Suprapubic skin (tissue), 4 donors: ENCODE results near the gene CFLAR. TPM values are rescaled to one million over a fixed set of nuclear protein-coding genes. Genes with fewer than 3 reads are reported as not detected.
"Not testable (repeated sequence)": the region's sequence is repeated elsewhere in the genome, so short reads cannot be mapped to it uniquely, and the experiment has no call there.

Source experiments
- DNase-seq, 2 donors: peaks; one replicate each; pipeline ENCODE4 v3.0.0-alpha.2; 2019; ENCODE audit warnings: low spot score in 2 of 2
- H3K27ac ChIP-seq: fragments of 200-600 bp; sonication (generic); one replicate; pipeline ENCODE4 v1.5.1; 2019
- H3K27me3 ChIP-seq: fragments of 200-600 bp; sonication (generic); one replicate; pipeline ENCODE4 v1.5.1; 2019
- H3K36me3 ChIP-seq: fragments of 200-600 bp; sonication (generic); one replicate; pipeline ENCODE4 v1.5.1; 2019
- H3K4me1 ChIP-seq: fragments of 200-600 bp; sonication (generic); one replicate; pipeline ENCODE4 v1.5.1; 2019
- H3K4me3 ChIP-seq: fragments of 200-600 bp; sonication (generic); one replicate; pipeline ENCODE4 v1.5.1; 2019; ENCODE audit warnings: mild to moderate bottlenecking
- H3K9me3 ChIP-seq: fragments of 200-600 bp; sonication (generic); one replicate; pipeline ENCODE4 v1.5.1; 2019
- EP300 ChIP-seq: sonication (generic); formaldehyde crosslinking; IDR thresholded peaks from one replicate; pipeline ENCODE4 v1.6.1; 2017; ENCODE audit warnings: antibody characterized with exemption
- POLR2A ChIP-seq, 2 donors: fragments of 450-650 bp; IDR thresholded peaks; one replicate each; pipeline ENCODE4 v1.6.1; 2017; ENCODE audit warnings: antibody characterized with exemption in 2 of 2, mild to moderate bottlenecking in 2 of 2, moderate library complexity in 2 of 2
- POLR2AphosphoS5 ChIP-seq, 3 donors: sonication (generic); formaldehyde crosslinking; IDR thresholded peaks; one replicate each; pipeline ENCODE4 v1.6.1; 2017; ENCODE audit warnings: antibody characterized with exemption in 3 of 3
- WGBS: methylation state at CpG from one replicate; pipeline ENCODE4 v1.1.5; 2018; 5-methylcytosine and 5-hydroxymethylcytosine counted together
- total RNA-seq, 4 donors: library from RNA; depleted of rRNA; stranded (reverse); fragments of >200 nt; gene quantifications; one replicate each; pipeline ENCODE4 v1.1.0, GENCODE V29; 2016
- TF ChIP-seq, protein P1 (sequence below), 2 donors: fragments of 200-600 bp in 1 of 2; fragments of 450-650 bp in 1 of 2; sonication (generic) in 1 of 2; IDR thresholded peaks; one replicate each; pipeline ENCODE4 v1.5.1; 2016 to 2019; ENCODE audit warnings: antibody characterized with exemption in 2 of 2, mild to moderate bottlenecking in 1 of 2, moderate library complexity in 1 of 2

The CFLAR gene
- total RNA-seq, 4 donors from 2014 or later = 116 to 250 (median 147) TPM

DNA sequence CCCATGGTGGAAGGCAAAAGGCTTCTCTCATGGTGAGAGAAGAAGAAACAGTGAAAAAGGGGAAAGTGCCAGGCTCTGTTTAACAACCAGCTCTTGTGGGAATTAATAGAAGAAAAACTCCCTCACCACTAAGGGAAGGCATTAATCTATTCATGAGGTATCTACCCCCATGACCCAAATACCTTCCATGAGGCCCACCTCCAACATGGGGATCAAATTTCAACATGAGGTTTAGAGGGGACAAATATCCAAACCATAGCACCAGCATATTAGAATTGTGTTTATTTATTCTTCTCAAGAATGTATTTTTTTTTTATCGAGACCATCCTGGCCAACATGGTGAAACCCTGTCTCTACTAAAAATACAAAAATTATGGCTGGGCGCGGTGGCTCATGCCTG lies 4.9 kb upstream of the CFLAR start:
- no peak overlapping the region for H3K27ac ChIP-seq
- 97% methylated on average over 3 of the region's 3 CpGs for WGBS
- no peaks in the 10 kb centered on the region for H3K27me3 ChIP-seq
- peaks cover 10% of the 10 kb centered on the region for H3K4me1 ChIP-seq
- H3K9me3 ChIP-seq = no peaks in the 10 kb centered on the region
- no peak for DNase-seq
- TF ChIP-seq, protein P1, sequence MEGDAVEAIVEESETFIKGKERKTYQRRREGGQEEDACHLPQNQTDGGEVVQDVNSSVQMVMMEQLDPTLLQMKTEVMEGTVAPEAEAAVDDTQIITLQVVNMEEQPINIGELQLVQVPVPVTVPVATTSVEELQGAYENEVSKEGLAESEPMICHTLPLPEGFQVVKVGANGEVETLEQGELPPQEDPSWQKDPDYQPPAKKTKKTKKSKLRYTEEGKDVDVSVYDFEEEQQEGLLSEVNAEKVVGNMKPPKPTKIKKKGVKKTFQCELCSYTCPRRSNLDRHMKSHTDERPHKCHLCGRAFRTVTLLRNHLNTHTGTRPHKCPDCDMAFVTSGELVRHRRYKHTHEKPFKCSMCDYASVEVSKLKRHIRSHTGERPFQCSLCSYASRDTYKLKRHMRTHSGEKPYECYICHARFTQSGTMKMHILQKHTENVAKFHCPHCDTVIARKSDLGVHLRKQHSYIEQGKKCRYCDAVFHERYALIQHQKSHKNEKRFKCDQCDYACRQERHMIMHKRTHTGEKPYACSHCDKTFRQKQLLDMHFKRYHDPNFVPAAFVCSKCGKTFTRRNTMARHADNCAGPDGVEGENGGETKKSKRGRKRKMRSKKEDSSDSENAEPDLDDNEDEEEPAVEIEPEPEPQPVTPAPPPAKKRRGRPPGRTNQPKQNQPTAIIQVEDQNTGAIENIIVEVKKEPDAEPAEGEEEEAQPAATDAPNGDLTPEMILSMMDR (IDR thresholded peaks at IDR 0.05) = no peak
- TF ChIP-seq POLR2AphosphoS5 (IDR thresholded peaks at IDR 0.05) (no peak), POLR2A (IDR thresholded peaks at IDR 0.05) (no peak), EP300 (no peak)
- no peak overlapping the region for H3K4me3 ChIP-seq
- no peaks in the 10 kb centered on the region for H3K36me3 ChIP-seq

GRCh38 chr2:201114350-201114749 lies 1.6 kb upstream of the CFLAR start:
- peaks cover 20% of the 10 kb centered on the region for H3K4me1 ChIP-seq
- DNase-seq = no peak
- H3K27ac ChIP-seq = no peak overlapping the region
- H3K27me3 ChIP-seq = no peaks in the 10 kb centered on the region
- H3K4me3 ChIP-seq = no peak overlapping the region
- 89% methylated on average over 4 of the region's 4 CpGs for WGBS
- TF ChIP-seq, protein P1 (IDR thresholded peaks at IDR 0.05) = no peak
- TF ChIP-seq POLR2AphosphoS5 (IDR thresholded peaks at IDR 0.05) (no peak), EP300 (no peak), POLR2A (IDR thresholded peaks at IDR 0.05) (no peak)
- H3K36me3 ChIP-seq = no peaks in the 10 kb centered on the region
- no peaks in the 10 kb centered on the region for H3K9me3 ChIP-seq

- peaks cover 25% of the 10 kb centered on the region for H3K4me1 ChIP-seq
- no peaks in the 10 kb centered on the region for H3K36me3 ChIP-seq
- TF ChIP-seq EP300 = no peak
- TF ChIP-seq POLR2A (IDR thresholded peaks at IDR 0.05) = no peak
- TF ChIP-seq POLR2AphosphoS5 (IDR thresholded peaks at IDR 0.05) = no peak
- TF ChIP-seq, protein P1 (IDR thresholded peaks at IDR 0.05) = no peak
- H3K9me3 ChIP-seq = no peaks in the 10 kb centered on the region
- H3K27me3 ChIP-seq = no peaks in the 10 kb centered on the region
- DNase-seq = no peak
- H3K4me3 ChIP-seq = peak overlapping the region; percentile 94
- no peak overlapping the region for H3K27ac ChIP-seq
These were observed 1.1 kb upstream of the CFLAR start for GRCh38 chr2:201114846-201115245.

DNA sequence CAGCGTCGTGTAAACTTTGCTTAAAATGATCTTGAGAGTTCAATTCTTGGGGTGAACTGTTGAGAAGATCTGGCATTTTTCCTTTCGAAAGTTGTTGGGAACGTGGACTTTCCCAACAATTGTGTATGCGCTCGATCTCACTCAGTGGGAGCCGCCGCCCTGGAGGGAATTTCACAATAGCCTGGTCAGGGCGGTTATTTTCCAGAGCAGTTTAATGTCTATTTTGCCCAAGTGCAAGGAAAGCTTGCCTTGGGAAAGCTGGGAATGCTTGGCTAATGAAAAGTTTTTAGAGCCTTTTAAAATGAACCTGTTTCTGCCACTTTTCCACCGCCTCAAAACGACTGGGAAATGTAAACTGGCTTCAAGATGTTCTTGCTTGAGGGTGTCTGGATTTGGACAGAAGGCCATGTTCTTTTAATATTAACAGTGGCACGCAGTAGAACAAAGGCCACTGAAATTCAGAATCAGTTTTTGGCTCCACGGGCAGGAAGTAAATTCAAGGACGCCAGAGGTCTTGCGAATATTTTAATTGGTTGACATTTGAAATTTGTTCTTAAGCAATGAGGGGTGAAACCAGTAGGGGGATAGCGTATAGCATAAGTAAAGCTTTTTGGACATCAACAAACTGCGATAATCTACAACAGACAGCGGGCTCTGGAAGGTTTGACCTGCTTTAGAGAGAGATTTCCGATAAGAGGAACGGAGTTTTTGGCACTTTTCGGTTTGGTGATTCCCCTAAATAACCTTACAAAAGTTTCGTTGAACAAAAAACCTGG lies 1.2 kb downstream of the CFLAR start:
- TF ChIP-seq POLR2AphosphoS5 (IDR thresholded peaks at IDR 0.05) (peak in 1 of 3 donors; percentile 11), POLR2A (IDR thresholded peaks at IDR 0.05) (no peak)
- TF ChIP-seq, protein P1 (IDR thresholded peaks at IDR 0.05) = peak in 1 of 2 donors; percentile 31
- peaks cover 47% of the 10 kb centered on the region for H3K4me1 ChIP-seq
- H3K9me3 ChIP-seq = no peaks in the 10 kb centered on the region
- no peaks in the 10 kb centered on the region for H3K36me3 ChIP-seq
- no peaks in the 10 kb centered on the region for H3K27me3 ChIP-seq
- H3K4me3 ChIP-seq = peak overlapping the region; percentile 94
- WGBS = 1% methylated on average over 20 of the region's 22 CpGs
- H3K27ac ChIP-seq = peak overlapping the region; percentile 100
- DNase-seq = peak; percentile 90 to 92

DNA sequence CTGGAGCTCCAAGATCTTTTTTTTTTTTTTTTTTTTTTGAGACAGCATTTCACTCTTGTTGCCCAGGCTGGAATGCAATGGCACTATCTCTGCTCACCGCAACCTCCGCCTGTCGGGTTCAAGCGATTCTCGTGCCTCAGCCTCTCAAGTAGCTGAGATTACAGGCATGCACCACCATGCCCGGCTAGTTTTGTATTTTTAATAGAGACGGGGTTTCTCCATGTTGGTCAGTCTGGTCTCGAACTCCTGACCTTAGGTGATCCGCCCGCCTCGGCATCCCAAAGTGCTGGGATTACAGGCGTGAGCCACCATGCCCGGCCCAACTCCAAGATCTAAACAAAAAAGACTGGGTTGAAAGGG lies 1.8 kb downstream of the CFLAR start:
- not testable (repeated sequence) for H3K36me3 ChIP-seq, H3K9me3 ChIP-seq, DNase-seq, H3K27me3 ChIP-seq
- 3% methylated on average over 13 of the region's 13 CpGs for WGBS
- Histone ChIP-seq H3K4me3 (peak overlapping the region; percentile 94), H3K27ac (peak overlapping the region; percentile 100), H3K4me1 (peaks cover 53% of the 10 kb centered on the region)
